ENCODE measurements around the gene TMEM271.
"Not testable (repeated sequence)": the region's sequence is repeated elsewhere in the genome, so short reads cannot be mapped to it uniquely, and the experiment has no call there.

TMEM271 gene

GRCh38 chr4:560731-561291 is 15.3 kb downstream of the TMEM271 start:
- DNase-seq = no peak

- no peak for DNase-seq
Observed at GRCh38 chr4:560061-560460, 16.0 kb downstream of the TMEM271 start.

GRCh38 chr4:555566-556275 is 20.4 kb downstream of the TMEM271 start:
- no peak for DNase-seq

- DNase-seq = not testable (repeated sequence)
Observed at GRCh38 chr4:554793-555320, 21.2 kb downstream of the TMEM271 start.

- DNase-seq = no peak
Observed at GRCh38 chr4:552019-552418, 24.1 kb downstream of the TMEM271 start.

GRCh38 chr4:550268-550667 is 25.8 kb downstream of the TMEM271 start:
- not testable (repeated sequence) for DNase-seq

GRCh38 chr4:548976-549375 is 27.1 kb downstream of the TMEM271 start:
- no peak for DNase-seq

GRCh38 chr4:545612-546011 is 30.5 kb downstream of the TMEM271 start:
- no peak for DNase-seq

- no peak for DNase-seq
Observed at GRCh38 chr4:544386-545105, 31.5 kb downstream of the TMEM271 start.

- no peak for DNase-seq
Observed at GRCh38 chr4:541271-541670, 34.8 kb downstream of the TMEM271 start.

GRCh38 chr4:538542-539142 is 37.5 kb downstream of the TMEM271 start:
- no peak for DNase-seq

- DNase-seq = no peak
Observed at GRCh38 chr4:537436-538264, 38.4 kb downstream of the TMEM271 start.

- DNase-seq = no peak
Observed at GRCh38 chr4:536351-536972, 39.6 kb downstream of the TMEM271 start.

- no peak for DNase-seq
Observed at GRCh38 chr4:535924-536281, 40.2 kb downstream of the TMEM271 start.

GRCh38 chr4:535181-535923 is 40.7 kb downstream of the TMEM271 start:
- no peak for DNase-seq

- no peak for DNase-seq
Observed at GRCh38 chr4:534576-535151, 41.4 kb downstream of the TMEM271 start.

GRCh38 chr4:534101-534575 is 42.0 kb downstream of the TMEM271 start:
- no peak for DNase-seq

- no peak for DNase-seq
Observed at GRCh38 chr4:533318-534100, 42.6 kb downstream of the TMEM271 start.

- no peak for DNase-seq
Observed at GRCh38 chr4:532588-533317, 43.3 kb downstream of the TMEM271 start.

Data from fibroblast of upper back skin (primary cell).